Measurements from ENCODE around the gene ELF4.

DNA sequence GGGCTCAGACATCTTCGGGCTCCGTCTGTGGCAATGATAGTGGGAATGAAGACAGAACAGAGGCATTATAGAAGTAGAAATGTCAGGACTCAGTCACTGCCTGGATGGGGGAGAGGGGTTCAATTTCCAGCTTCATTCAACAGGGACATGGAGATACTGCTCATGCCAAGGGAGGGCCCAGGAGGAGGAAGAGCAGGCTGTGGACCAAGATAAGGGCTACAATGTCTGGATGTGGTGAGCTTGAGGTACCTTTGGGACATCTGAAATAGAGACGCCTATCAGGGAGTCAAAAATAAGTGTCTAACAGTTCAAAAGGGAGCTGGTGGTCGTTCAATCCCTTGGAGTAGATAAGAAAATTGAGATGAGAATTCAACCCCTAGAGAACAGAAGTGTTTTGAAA, 34.5 kb downstream of the ELF4 start:
- TF ChIP-seq, protein P1, sequence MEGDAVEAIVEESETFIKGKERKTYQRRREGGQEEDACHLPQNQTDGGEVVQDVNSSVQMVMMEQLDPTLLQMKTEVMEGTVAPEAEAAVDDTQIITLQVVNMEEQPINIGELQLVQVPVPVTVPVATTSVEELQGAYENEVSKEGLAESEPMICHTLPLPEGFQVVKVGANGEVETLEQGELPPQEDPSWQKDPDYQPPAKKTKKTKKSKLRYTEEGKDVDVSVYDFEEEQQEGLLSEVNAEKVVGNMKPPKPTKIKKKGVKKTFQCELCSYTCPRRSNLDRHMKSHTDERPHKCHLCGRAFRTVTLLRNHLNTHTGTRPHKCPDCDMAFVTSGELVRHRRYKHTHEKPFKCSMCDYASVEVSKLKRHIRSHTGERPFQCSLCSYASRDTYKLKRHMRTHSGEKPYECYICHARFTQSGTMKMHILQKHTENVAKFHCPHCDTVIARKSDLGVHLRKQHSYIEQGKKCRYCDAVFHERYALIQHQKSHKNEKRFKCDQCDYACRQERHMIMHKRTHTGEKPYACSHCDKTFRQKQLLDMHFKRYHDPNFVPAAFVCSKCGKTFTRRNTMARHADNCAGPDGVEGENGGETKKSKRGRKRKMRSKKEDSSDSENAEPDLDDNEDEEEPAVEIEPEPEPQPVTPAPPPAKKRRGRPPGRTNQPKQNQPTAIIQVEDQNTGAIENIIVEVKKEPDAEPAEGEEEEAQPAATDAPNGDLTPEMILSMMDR (IDR thresholded peaks at IDR 0.05) = no peak
- no peak for TF ChIP-seq POLR2A (IDR thresholded peaks at IDR 0.05)

Data from thyroid gland (tissue), 4 donors.